Retinal pigment epithelial cell (primary cell): ENCODE data around the gene KCNMB4.

Experiments used
- DNase-seq: peaks from one replicate; pipeline ENCODE4 v3.0.0-alpha.2; 2010; ENCODE audit warnings: low read depth
- H3K4me3 ChIP-seq: 2 replicates; pipeline ENCODE4 v1.5.1; 2011; ENCODE audit warnings: mild to moderate bottlenecking, low read length, control low read depth, moderate library complexity
- CTCF ChIP-seq: conservative IDR thresholded peaks from 2 replicates; pipeline ENCODE4 v1.5.1; 2011; ENCODE audit warnings: low read depth, low read length, control low read depth, inconsistent platforms

KCNMB4 gene

GRCh38 chr12:70332236-70332635 is 33.9 kb upstream of the KCNMB4 start:
- no peak overlapping the region for H3K4me3 ChIP-seq
- no peak for TF ChIP-seq CTCF
- DNase-seq = no peak

DNA sequence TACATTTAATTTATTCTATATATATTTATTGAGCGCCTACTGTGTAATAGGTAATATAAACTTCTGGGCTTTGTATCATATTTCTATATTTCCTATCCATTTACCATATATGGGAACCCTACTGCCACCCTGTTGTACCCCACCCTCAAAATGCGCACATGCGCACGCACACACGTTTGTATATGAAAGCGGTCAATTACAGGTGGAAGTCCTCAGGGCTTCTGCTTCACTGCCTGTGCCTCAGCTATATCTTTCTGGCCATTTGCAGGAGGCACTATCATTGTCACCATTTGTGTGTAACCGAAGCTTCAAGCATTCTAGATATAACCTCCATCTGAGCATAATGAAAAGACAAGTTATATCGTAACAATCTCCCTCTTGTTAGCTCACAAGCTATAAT is 31.3 kb upstream of the KCNMB4 start:
- TF ChIP-seq CTCF = no peak
- no peak for DNase-seq
- no peak overlapping the region for H3K4me3 ChIP-seq

GRCh38 chr12:70338531-70338930 is 27.6 kb upstream of the KCNMB4 start:
- DNase-seq = no peak
- H3K4me3 ChIP-seq = no peak overlapping the region
- no peak for TF ChIP-seq CTCF

- H3K4me3 ChIP-seq = no peak overlapping the region
- no peak for TF ChIP-seq CTCF
- no peak for DNase-seq
Observed at GRCh38 chr12:70351076-70351475, 15.0 kb upstream of the KCNMB4 start.

GRCh38 chr12:70353780-70354660 is 12.1 kb upstream of the KCNMB4 start:
- no peak overlapping the region for H3K4me3 ChIP-seq
- no peak for TF ChIP-seq CTCF
- DNase-seq = no peak

- no peak for TF ChIP-seq CTCF
- H3K4me3 ChIP-seq = no peak overlapping the region
- no peak for DNase-seq
Observed at GRCh38 chr12:70354787-70355186, 11.3 kb upstream of the KCNMB4 start.

- DNase-seq = no peak
- TF ChIP-seq CTCF = no peak
- no peak overlapping the region for H3K4me3 ChIP-seq
Observed at GRCh38 chr12:70355972-70356371, 10.1 kb upstream of the KCNMB4 start.
